Measurements from ENCODE around the gene ANKRD13D. TPM values are rescaled to one million over a fixed set of nuclear protein-coding genes. Genes with fewer than 3 reads are reported as not detected.

ANKRD13D gene
- total and polyA plus RNA-seq, 2 of the 8 experiments (the other 6 are each of a cell fraction or from before 2014, with no cell fraction given): 24.9 to 26.5 TPM

- TF ChIP-seq PHF8 (conservative IDR thresholded peaks at IDR 0.05; ENCODE audit: low read depth, low read length) (no peak), SRF (IDR thresholded peaks at IDR 0.05; ENCODE audit: low read depth, low read length) (no peak), SIN3A (conservative IDR thresholded peaks at IDR 0.05 in 1 of 2, IDR thresholded peaks at IDR 0.05 in 1 of 2; ENCODE audit: low read depth in 1 of 2, low read length in 2 of 2) (0 out of 4 replicates have a peak, but pooled peaks of 1 of the 2 experiments have one; percentile 30), POLR2AphosphoS5 (IDR thresholded peaks at IDR 0.05; ENCODE audit: low read depth, low read length) (no peak), GABPA (IDR thresholded peaks at IDR 0.05; ENCODE audit: borderline replicate concordance, insufficient read depth, low read length) (peak; percentile 54; the same call in 1 of the 2 replicates), EP300 (IDR thresholded peaks at IDR 0.05; ENCODE audit: borderline replicate concordance in 1 of 2, low read depth in 2 of 2, low read length in 2 of 2) (no peak), ZNF274 (IDR thresholded peaks at IDR 0.05; ENCODE audit: borderline replicate concordance, extremely low read depth, low read length) (no peak), HDAC2 (IDR thresholded peaks at IDR 0.05; ENCODE audit: borderline replicate concordance in 1 of 2, low read depth in 2 of 2, low read length in 2 of 2) (no peak), CHD2 (IDR thresholded peaks at IDR 0.05; ENCODE audit: low read length) (no peak), ASH2L (IDR thresholded peaks at IDR 0.05; ENCODE audit: low read length) (no peak), TCF12 (IDR thresholded peaks at IDR 0.05; ENCODE audit: low read depth, low read length) (no peak), YY1 (IDR thresholded peaks at IDR 0.05; ENCODE audit: low read depth, low read length) (no peak; the same call in 1 of the 2 replicates), FOSL1 (IDR thresholded peaks at IDR 0.05; ENCODE audit: insufficient read depth, low read depth, low read length) (no peak), TAF1 (IDR thresholded peaks at IDR 0.05; ENCODE audit: low read depth, low read length) (peak; percentile 48; the same call in 1 of the 2 replicates), POU5F1 (IDR thresholded peaks at IDR 0.05; ENCODE audit: low read depth, low read length) (no peak)
Measured at GRCh38 chr11:67265633-67266448, 23.3 kb upstream of the ANKRD13D start (continued).
